Nephron progenitor cell (in vitro differentiated cells): ENCODE measurements around the gene FXR1.

ENCODE experiments used
- DNase-seq: peaks from one replicate; pipeline ENCODE4 v3.0.0; 2021
- H3K27ac Mint-ChIP-seq: 2 replicates; pipeline ENCODE4 v1.8.0; 2021; ENCODE audit warnings: mild to moderate bottlenecking, moderate library complexity, mixed read lengths
- H3K27me3 Mint-ChIP-seq: 2 replicates; pipeline ENCODE4 v1.8.0; 2021; ENCODE audit warnings: mild to moderate bottlenecking, low read depth, mixed read lengths; ENCODE audit not compliant: poor library complexity
- H3K36me3 Mint-ChIP-seq: 2 replicates; pipeline ENCODE4 v1.8.0; 2021; ENCODE audit warnings: low read depth, mixed read lengths
- H3K4me1 Mint-ChIP-seq: 2 replicates; pipeline ENCODE4 v1.8.0; 2021; ENCODE audit warnings: mixed read lengths
- H3K4me3 Mint-ChIP-seq: 2 replicates; pipeline ENCODE4 v1.8.0; 2021; ENCODE audit warnings: mild to moderate bottlenecking, moderate library complexity, mixed read lengths
- H3K9me3 Mint-ChIP-seq: 2 replicates; pipeline ENCODE4 v1.8.0; 2021; ENCODE audit warnings: mild to moderate bottlenecking, moderate library complexity, mixed read lengths
- TF ChIP-seq, protein P1 (sequence below): fragments of 200-600 bp; sonication (generic); IDR thresholded peaks from 2 replicates; pipeline ENCODE4 v1.5.0; 2021; ENCODE audit warnings: antibody characterized with exemption

FXR1 gene

DNA sequence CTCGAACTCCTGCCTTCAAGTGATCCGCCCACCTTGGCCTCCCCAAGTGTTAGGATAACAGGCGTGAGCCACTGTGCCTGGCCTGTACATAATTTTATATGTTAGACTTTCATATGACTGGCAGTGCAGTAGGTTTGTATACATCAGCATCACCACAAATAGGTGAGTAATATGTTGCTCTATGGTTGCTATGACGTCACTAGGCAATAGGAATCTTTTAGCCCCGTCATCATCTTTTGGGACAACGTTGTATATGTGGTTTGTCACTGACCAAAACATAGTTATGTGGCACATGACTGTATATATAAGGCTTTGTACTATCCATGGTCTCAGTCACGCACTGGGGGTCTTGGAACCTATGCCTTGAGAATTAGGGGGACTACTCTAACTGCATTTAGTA is 94.1 kb downstream of the FXR1 start:
- H3K27ac Mint-ChIP-seq: no peak overlapping the region
- H3K36me3 Mint-ChIP-seq: no peaks in the 10 kb centered on the region
- TF ChIP-seq, protein P1, sequence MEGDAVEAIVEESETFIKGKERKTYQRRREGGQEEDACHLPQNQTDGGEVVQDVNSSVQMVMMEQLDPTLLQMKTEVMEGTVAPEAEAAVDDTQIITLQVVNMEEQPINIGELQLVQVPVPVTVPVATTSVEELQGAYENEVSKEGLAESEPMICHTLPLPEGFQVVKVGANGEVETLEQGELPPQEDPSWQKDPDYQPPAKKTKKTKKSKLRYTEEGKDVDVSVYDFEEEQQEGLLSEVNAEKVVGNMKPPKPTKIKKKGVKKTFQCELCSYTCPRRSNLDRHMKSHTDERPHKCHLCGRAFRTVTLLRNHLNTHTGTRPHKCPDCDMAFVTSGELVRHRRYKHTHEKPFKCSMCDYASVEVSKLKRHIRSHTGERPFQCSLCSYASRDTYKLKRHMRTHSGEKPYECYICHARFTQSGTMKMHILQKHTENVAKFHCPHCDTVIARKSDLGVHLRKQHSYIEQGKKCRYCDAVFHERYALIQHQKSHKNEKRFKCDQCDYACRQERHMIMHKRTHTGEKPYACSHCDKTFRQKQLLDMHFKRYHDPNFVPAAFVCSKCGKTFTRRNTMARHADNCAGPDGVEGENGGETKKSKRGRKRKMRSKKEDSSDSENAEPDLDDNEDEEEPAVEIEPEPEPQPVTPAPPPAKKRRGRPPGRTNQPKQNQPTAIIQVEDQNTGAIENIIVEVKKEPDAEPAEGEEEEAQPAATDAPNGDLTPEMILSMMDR: no peak
- no peak overlapping the region for H3K4me3 Mint-ChIP-seq
- H3K27me3 Mint-ChIP-seq: no peaks in the 10 kb centered on the region
- DNase-seq: no peak
- peaks cover 22% of the 10 kb centered on the region for H3K9me3 Mint-ChIP-seq
- H3K4me1 Mint-ChIP-seq: no peaks in the 10 kb centered on the region

DNA sequence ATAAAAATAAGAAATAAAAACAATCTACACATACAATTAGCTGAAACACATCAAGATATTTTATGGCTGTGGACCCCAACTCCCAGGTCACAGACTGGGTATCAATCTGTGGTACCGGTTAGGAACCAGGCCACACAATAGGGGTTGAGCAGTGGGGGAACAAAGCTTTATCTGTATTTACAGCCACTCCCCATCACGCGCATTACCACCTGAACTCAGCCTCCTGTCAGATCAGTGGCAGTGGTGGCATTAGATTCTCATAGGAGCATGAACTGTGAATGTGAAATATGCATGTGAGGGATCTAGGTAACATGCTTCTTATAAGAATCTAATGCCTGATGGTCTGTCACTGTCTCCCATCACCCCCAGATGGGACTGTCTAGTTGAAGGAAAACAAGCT is 94.8 kb downstream of the FXR1 start:
- Mint-ChIP-seq H3K4me3 (no peak overlapping the region), H3K27me3 (no peaks in the 10 kb centered on the region), H3K36me3 (no peaks in the 10 kb centered on the region), H3K9me3 (peaks cover 21% of the 10 kb centered on the region), H3K4me1 (no peaks in the 10 kb centered on the region), H3K27ac (no peak overlapping the region)
- no peak for DNase-seq
- TF ChIP-seq, protein P1: no peak

DNA sequence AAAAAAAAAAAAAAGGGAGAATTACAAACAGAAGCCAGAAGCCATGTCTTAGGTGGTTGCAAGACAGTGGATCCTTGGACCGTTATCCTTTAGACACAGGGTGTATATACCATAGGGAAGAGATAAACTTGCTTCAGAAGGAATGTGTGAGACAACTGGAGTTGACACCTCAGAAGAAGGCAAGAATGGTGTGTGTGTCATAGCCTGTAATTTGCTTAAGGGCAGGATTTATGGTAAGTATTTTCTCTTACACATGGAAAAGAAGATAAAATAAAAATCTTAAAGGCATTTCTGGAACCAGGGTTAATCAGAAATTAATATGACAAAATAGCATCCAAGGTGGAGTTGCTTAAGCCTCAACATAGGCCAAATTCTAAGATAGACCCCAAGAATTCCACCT is 96.3 kb downstream of the FXR1 start:
- Mint-ChIP-seq H3K27me3 (no peaks in the 10 kb centered on the region), H3K36me3 (no peaks in the 10 kb centered on the region), H3K4me1 (no peaks in the 10 kb centered on the region), H3K4me3 (no peak overlapping the region), H3K27ac (no peak overlapping the region), H3K9me3 (peaks cover 10% of the 10 kb centered on the region)
- DNase-seq: no peak
- TF ChIP-seq, protein P1: no peak

DNA sequence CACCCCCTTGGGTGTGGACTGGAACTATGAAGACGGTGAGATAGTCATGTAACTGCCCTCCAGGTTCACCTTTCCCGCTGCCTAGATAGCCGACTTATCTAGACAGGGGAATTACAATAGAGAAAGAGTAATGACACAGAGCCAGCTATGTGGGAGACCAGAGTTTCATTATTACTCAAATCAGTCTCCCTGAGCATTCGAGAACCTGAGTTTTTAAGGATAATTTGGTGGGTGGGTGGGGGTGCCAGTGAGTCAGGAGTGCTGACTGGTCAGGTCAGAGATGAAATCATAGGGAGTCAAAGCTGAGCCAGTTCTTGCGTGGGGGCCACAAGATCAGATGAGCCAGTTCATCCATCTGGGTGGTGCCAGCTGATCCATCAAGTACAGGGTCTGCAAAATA is 96.8 kb downstream of the FXR1 start:
- Mint-ChIP-seq H3K4me3 (no peak overlapping the region), H3K36me3 (no peaks in the 10 kb centered on the region), H3K27ac (no peak overlapping the region), H3K27me3 (no peaks in the 10 kb centered on the region), H3K9me3 (peaks cover 10% of the 10 kb centered on the region), H3K4me1 (no peaks in the 10 kb centered on the region)
- TF ChIP-seq, protein P1: no peak
- no peak for DNase-seq

DNA sequence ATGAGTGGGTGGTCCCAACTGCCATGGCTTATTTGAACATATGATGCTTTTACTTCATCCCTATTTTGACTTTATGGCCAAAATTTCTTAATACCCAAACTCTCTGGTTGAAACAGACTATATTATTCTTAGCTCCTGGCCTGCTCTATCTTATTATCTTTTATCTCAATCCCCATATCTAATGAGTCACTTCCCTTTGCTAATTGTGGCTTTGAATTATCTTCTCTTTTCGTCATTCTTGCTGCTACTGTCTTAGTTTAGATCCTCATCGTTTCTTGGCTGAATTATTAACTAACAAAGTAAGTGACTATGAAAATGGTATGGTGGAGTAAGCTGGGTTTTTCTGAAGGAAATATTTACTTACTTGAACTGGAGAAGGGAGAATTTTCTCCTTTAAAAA is 105.2 kb downstream of the FXR1 start:
- H3K9me3 Mint-ChIP-seq: peaks cover under 1% of the 10 kb centered on the region
- no peak overlapping the region for H3K27ac Mint-ChIP-seq
- H3K36me3 Mint-ChIP-seq: no peaks in the 10 kb centered on the region

DNA sequence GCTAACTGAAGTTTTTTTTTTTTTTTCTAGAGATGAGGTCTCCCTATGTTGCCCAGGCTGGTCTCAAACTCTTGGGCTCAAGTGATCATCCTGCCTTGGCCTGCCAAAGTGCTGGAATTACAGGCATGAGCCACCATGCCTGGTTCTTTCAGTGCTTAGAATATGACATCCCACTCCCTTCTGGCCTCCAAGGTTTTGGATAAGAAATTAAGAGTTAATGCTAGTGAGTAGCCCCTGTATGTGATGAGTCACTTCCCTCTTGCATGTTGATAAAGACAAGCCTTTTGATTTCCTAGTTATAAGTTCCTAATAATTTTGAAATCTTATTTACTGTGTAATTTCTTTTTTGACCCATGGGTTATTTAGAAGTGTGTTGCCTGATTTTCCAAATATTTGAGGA is 112.7 kb downstream of the FXR1 start:
- no peaks in the 10 kb centered on the region for H3K27me3 Mint-ChIP-seq
- H3K4me1 Mint-ChIP-seq: no peaks in the 10 kb centered on the region
- no peaks in the 10 kb centered on the region for H3K36me3 Mint-ChIP-seq
- TF ChIP-seq, protein P1: no peak
- H3K27ac Mint-ChIP-seq: no peak overlapping the region
- peaks cover 24% of the 10 kb centered on the region for H3K9me3 Mint-ChIP-seq
- DNase-seq: no peak
- H3K4me3 Mint-ChIP-seq: no peak overlapping the region

More for the DNA sequence above, 105.2 kb downstream of the FXR1 start:
- TF ChIP-seq, protein P1: no peak
- Mint-ChIP-seq H3K4me3 (no peak overlapping the region), H3K27me3 (no peaks in the 10 kb centered on the region), H3K4me1 (no peaks in the 10 kb centered on the region)
- no peak for DNase-seq
